SIG-M5 treated with dmso at 0.1 percent for 504 hours (cell line): Measurements from ENCODE around the gene TROAP.
"Not testable (repeated sequence)": the region's sequence is repeated elsewhere in the genome, so short reads cannot be mapped to it uniquely, and the experiment has no call there.

ENCODE experiments used
- DNase-seq: peaks from one replicate; lab custom pipeline; 2025; ENCODE audit not compliant: unreplicated experiment; lab: John Stamatoyannopoulos, UW

TROAP gene

GRCh38 chr12:49366096-49366651 lies 43.1 kb downstream of the TROAP start:
- no peak for DNase-seq

- DNase-seq = peak; percentile 90
Measured at GRCh38 chr12:49366652-49367380, 43.8 kb downstream of the TROAP start.

- DNase-seq = no peak
Measured at GRCh38 chr12:49367381-49368239, 44.6 kb downstream of the TROAP start, which contains the start of gene SPATS2. SPATS2 (plus strand) TSS chr12:49367462; CDS start chr12:49461013, 93,551 bp downstream.

GRCh38 chr12:49368240-49368600 lies 45.2 kb downstream of the TROAP start:
- no peak for DNase-seq

GRCh38 chr12:49369411-49370145 lies 46.5 kb downstream of the TROAP start:
- peak; percentile 62 for DNase-seq

GRCh38 chr12:49370539-49370938 lies 47.5 kb downstream of the TROAP start:
- DNase-seq = no peak

- DNase-seq = no peak
Measured at GRCh38 chr12:49375406-49375805, 52.4 kb downstream of the TROAP start.

GRCh38 chr12:49377386-49377785 lies 54.3 kb downstream of the TROAP start:
- DNase-seq = no peak

- DNase-seq = not testable (repeated sequence)
Measured at GRCh38 chr12:49380184-49380583, 57.1 kb downstream of the TROAP start.
